GM19324 (cell line): ENCODE results near the gene C16orf46.

Experiments used
- ATAC-seq: cut with Tn5 transposase; IDR thresholded peaks from one replicate; pipeline ENCODE4 v1.9.1; 2021; ENCODE audit warnings: mild to moderate bottlenecking, moderate library complexity; ENCODE audit not compliant: unreplicated experiment, low FRiP score

C16orf46 gene

GRCh38 chr16:81080233-81080632, 3.2 kb upstream of the C16orf46 start:
- no peak for ATAC-seq

GRCh38 chr16:81076566-81077075, 417 bp downstream of the C16orf46 start:
- ATAC-seq, result peak; percentile 90

- no peak for ATAC-seq
Observed at GRCh38 chr16:81073560-81074330, 3.3 kb downstream of the C16orf46 start.

DNA sequence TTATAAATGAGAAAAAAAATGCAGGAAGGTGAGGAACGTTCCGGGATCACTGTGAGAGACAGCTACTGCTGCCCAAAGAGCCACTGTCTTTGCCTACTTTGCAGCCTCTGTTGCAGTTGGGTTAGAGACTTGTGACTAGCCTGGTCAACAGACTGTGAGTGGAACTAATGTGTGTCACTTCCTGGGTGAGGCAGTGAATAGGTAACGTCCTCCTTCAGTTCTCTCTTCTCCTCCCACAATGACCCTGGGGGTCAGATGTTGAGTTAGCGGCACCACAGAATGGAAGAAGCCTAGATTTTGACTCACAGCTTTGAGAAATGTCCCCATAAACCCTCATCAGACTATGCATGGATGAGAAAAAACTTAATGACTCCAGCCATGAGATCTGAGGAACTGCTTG, 5.2 kb downstream of the C16orf46 start:
- no peak for ATAC-seq

DNA sequence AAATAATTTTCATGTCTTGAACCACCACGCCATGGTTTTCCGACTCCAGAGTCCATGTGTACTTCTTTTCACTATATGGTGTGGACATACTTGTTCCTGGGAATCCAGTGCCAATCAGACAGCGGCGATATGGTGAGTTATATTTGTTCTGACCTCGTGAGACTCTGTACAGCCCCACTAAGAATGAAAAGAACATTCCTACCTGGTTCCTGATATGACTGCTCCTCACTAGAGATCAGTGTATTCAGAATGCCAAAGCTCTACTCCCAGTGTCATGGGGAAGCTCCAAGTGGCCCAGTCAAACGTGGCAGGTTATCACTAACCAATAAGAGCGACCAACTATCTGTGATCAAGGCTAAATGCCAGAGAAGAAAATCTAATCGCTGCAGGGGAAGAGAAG, 6.1 kb downstream of the C16orf46 start:
- no peak for ATAC-seq

DNA sequence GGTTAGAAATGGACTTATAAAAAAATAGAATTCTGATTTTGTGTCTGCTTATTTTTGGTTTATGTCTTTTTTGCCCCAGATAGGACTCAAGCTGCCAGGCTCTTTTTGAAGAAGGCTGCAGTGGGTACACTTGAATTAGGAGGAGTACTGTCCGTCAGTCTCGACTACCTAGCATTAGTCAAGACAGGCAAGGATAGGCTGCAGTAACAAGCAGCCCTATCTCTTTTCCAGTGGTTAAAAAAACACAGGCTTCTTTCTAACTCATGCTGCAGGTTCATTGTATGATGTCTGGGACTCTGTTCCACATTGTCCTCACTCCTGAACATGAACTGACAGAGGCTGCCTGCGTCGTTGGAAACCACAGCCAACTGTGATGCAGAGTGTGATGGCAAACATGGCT, 8.0 kb downstream of the C16orf46 start:
- no peak for ATAC-seq

- no peak for ATAC-seq
Observed at GRCh38 chr16:81067166-81067565, 9.9 kb downstream of the C16orf46 start.

DNA sequence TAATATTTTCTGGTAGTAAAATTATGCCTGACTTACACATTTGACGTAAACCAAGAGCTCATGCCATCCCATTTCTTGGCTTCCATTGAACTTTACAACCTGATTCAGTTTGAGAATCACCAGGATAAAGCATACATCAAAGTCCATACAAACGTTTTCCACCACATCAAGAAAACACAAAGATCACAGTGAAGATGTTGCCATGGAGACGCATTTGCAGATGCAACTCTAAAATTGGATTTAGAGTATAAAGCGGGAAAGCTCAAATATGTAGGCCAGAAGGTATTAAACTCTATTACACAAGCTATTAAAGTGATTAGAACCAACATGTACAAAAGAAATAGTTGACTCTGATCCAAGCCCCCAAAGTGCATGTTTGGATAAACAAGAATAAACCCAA, 10.4 kb downstream of the C16orf46 start:
- no peak for ATAC-seq

- ATAC-seq, result no peak
Observed at GRCh38 chr16:81061871-81062608, 15.0 kb downstream of the C16orf46 start.

GRCh38 chr16:81061307-81061640, 15.8 kb downstream of the C16orf46 start:
- ATAC-seq, result no peak

GRCh38 chr16:81060576-81061306, 16.3 kb downstream of the C16orf46 start:
- ATAC-seq, result no peak

DNA sequence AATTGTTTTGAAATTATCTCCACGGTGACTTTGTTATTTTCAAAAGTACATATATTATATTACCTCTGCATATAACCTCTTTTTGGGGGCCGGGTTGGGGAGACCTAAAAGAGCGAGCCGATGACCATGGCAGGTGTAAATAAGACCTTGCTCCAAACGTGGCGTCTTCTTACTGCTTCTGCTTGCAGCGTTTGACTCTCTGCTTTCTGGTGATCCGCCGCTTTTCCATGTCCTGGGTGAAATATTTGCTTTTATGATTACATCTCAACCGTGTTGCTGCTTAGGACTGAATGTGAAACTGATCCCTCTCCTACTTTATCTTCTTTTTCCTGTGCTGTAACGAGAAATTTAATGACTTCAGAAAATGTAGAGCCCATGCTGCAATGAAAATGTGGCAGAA, 23.3 kb downstream of the C16orf46 start:
- no peak for ATAC-seq

- no peak for ATAC-seq
Observed at GRCh38 chr16:81042821-81043220, 34.2 kb downstream of the C16orf46 start.

- ATAC-seq, result no peak
Observed at GRCh38 chr16:81041696-81042095, 35.3 kb downstream of the C16orf46 start.

GRCh38 chr16:81040842-81041241, 36.2 kb downstream of the C16orf46 start:
- ATAC-seq, result no peak

- no peak for ATAC-seq
Observed at GRCh38 chr16:81040131-81040530, 36.9 kb downstream of the C16orf46 start.

DNA sequence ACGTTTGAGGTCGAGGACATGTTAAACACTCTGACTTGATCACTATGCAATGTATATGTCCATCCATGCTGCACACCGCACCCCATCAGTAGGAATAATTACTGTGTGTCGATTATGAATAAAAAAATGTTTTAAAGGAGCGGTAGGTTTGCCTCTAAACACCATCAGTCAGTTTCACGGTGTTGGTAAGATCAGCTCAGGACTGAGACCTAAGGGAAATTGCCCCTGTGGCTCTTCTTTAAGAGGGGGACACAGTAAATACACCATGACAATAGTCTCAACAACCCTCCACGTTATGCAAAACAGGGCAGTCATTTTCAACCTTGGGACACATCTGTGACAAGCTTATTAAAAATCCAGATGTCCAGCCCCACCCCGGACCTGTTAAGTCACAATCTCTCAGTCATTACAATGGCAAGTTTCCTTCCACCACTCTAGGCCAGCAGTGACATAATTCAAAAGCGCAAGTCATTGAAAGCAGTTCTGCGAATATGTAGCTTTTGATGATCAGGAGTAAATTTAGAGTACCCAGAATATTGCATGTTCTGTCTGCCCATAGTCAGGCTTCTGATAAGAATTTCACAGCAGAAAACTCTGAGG, 40.2 kb downstream of the C16orf46 start:
- ATAC-seq, result no peak

DNA sequence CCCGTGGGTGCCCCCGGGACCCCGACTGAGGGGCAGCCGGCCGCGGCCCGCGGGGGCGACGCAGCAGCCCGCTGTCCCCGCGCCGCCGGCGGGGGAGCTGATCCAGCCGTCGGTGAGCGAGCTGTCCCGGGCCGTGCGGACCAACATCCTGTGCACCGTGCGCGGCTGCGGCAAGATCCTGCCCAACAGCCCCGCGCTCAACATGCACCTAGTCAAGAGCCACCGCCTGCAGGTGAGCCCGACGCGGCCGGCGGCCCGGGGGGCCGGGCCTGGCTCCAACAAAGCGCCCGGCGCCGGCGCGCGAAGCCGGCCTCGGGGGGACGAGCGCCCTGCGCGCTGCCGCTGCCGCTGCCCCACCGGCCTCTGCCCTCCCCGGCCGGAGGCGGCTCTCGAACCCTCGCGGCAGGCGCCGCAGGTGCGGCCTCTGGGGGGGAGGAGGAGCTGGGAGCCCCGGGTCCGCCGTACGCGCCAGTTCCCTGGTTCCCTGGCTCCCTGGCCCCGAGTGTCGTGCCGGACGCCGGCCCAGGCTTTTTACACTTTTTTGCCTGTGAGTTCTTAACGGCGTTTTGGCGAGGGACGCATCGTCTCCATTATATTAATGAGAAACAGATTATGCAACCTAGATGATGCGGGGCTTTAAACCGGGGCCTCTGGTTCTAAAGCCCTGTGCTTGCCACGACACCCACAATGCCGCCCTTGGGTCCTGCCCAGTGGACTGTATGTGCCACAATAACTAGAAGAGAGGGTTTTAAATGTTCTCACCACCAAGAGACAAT, 40.9 kb downstream of the C16orf46 start:
- peak; percentile 64 for ATAC-seq

GRCh38 chr16:81035398-81035974, 41.6 kb downstream of the C16orf46 start, which contains the start of gene ATMIN:
Gene ATMIN, plus strand, starts transcription at chr16:81035842. Its CDS starts 29 bp downstream, at chr16:81035871.
- ATAC-seq, result peak; percentile 97
